GM19395 (cell line): ENCODE measurements around the gene GYPC.
"Not testable (repeated sequence)": the region's sequence is repeated elsewhere in the genome, so short reads cannot be mapped to it uniquely, and the experiment has no call there.

Experiments used
- ATAC-seq: cut with Tn5 transposase; IDR thresholded peaks from one replicate; pipeline ENCODE4 v1.9.1; 2021; ENCODE audit warnings: mild to moderate bottlenecking, moderate library complexity; ENCODE audit not compliant: unreplicated experiment

Gene GYPC

GRCh38 chr2:126655500-126656430 lies at the start of gene GYPC:
TSS of gene GYPC (plus strand) at chr2:126656158. CDS start at chr2:126656264, 106 bp downstream.
- ATAC-seq, result peak; percentile 35

- ATAC-seq, result no peak
Measured at GRCh38 chr2:126614524-126615227, 41.3 kb upstream of the GYPC start.

GRCh38 chr2:126616606-126617069 lies 39.3 kb upstream of the GYPC start:
- ATAC-seq, result peak; percentile 60

DNA sequence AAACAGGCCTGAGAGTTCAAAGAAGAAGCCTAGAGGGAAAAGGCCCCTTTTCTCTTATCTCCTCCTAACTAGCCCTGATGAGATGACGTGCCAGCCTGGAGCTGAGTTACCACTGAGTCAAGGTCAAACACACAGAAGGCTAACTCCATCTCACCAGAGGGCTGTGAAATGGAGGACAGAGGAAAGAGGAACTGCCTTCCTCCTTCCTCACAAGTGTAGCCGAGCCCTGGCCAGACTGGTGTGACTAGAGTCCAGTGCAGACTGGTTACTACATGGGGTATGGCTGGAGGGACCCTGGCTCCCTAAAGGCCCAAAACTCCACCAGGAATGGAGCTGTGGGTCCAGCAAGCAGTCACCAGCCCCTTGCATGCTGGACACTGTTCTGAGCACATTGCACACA lies 35.7 kb upstream of the GYPC start:
- ATAC-seq, result no peak

DNA sequence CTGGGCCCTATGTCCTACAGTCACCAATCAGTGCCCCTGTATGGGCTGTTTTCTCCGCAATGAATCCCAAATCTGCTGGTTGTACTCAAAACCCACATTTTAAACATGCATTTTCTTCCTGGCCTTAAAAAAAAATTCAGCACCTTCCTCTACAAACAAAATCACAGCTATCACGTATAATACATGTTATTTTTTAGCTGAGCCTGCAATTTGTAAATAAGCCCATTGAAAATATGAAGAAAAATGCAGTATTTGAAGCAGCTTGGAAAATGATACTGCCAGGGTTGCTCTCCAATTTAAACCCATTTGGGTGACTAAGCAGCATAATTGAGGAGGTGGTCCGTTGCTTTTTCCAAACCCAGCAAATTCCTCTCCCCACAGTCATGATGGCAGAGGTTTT lies 33.0 kb upstream of the GYPC start:
- no peak for ATAC-seq

DNA sequence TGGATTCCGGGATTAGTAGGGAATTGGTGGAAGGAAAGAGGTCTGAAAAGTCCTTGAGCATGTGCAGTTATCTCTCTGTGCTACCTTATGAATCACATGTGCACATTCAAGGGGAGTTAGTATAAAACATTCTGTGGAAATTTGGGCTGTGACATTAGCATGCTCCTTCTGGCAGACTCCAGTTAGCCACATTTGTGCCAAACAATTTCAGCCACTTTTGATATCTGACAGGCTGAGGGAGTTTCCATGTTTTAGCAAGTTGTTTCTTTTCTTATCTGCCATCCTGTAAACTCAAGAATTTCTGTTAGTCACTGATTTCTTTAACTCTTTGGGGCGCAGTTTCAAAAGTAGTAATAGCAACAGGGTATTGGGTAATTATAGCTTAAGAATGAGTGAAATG lies 28.3 kb upstream of the GYPC start:
- no peak for ATAC-seq

DNA sequence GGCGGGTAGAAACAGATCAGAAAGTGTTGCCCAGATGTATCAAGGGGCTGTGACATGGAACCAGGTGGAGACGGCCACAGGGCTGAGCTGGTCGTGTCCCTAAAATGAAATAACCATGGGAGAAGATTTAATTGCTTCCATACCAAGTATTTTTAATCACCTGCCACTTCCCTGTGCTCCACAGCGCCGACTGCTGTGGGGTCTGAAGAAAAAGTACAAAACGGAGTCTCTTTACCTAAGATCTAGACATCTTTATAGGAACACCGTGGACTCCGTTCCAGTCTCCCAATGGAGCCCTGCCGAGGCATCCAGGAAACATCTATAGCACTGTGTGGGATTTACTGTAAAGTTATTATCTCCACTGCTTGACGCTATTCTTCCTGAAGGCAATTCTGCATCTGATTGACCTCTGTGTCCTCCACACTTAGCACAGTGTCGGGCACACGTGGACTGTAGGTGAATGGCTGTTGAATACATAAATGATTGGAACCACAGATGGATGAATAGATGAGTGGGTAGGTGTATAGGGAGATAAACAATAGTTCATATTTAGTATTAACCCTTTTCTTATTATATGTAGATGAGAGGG lies 21.6 kb upstream of the GYPC start:
- no peak for ATAC-seq

DNA sequence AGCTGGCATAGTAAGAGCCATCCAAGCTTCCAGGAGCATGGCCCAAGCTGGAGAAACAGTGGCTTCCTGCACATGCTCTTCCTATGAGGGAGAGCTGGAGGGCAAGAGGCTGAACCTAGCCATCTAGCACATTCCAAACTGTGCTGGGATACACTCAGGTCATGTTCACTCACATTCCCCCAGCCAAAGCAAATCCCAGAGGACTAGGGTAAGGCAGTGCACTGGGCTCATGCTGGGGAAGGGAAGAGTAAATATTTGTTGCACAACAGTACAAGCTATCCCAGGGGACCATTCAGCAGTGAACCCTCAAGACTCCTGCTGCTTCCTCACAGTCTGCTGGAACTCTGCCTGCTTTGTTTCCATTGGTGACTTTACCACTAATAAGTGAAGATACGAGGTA lies 20.7 kb upstream of the GYPC start:
- no peak for ATAC-seq

- ATAC-seq, result no peak
Measured at GRCh38 chr2:126635736-126636135, 20.2 kb upstream of the GYPC start.

DNA sequence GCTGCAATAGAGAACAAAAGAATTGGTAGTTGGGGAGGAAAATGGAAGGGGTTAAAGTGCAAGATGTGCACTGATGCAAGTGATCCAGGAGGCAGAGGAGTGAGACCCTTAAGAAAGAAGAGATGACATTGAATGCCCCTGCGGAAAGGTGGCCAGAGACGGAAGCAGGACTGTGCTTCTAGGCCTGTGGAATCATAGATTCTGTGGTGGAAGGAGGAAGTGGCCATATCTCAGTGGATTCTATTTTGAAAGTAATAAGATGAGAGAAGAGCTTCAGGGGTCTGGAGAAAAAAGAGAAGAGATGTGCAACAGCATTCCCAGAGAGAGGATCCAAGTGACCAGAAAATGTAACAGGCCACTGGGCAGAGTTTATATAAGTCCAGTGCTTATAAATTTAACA lies 18.6 kb upstream of the GYPC start:
- no peak for ATAC-seq

- no peak for ATAC-seq
Measured at GRCh38 chr2:126638746-126639145, 17.2 kb upstream of the GYPC start.

DNA sequence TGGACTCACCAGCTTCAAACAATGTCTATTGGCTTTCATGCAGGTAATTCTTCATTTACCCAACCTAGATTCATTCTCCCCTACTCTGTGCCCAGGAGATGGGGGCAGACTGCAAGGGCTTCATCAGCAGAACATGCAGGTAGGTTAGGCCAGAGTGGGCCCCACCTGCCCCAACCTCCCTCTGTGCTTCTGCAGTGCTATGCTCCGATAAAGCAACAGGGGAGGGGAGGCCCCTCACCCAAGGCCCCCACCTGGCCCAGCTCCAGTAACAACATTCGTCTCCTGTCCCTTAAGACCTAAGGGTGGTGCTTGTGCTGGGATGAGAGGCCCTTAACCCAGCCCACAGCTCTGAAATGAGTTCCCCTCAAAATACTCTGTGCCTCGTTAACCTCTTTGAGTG lies 16.7 kb upstream of the GYPC start:
- no peak for ATAC-seq

- not testable (repeated sequence) for ATAC-seq
Measured at GRCh38 chr2:126641294-126641693, 14.7 kb upstream of the GYPC start.

GRCh38 chr2:126642031-126642430 lies 13.9 kb upstream of the GYPC start:
- ATAC-seq, result no peak

- ATAC-seq, result no peak
Measured at GRCh38 chr2:126643431-126643830, 12.5 kb upstream of the GYPC start.

- ATAC-seq, result no peak
Measured at GRCh38 chr2:126643972-126644371, 12.0 kb upstream of the GYPC start.

- ATAC-seq, result peak; percentile 96
Measured at GRCh38 chr2:126644630-126645191, 11.2 kb upstream of the GYPC start.

DNA sequence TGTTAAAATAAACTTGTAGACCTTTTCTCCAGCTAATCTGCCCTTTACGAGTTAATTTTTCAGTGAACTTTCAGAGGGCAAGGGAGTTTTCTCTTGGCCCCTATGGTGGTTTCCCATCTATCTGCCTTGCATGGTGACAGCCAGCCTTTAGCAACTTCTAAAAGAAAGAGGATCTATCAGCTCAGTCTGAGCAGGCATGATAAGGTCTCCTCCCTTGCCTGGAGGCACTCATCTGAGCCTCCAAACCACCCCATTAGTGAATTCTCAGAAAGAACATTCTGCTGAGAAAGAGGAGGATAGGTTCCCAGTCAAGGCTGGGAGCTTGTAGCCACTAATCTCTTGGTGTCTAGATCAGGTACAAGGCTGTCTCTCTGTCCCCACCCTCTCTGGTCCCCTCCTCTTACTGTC lies 10.7 kb upstream of the GYPC start:
- ATAC-seq, result peak; percentile 55

- ATAC-seq, result no peak
Measured at GRCh38 chr2:126646026-126646425, 9.9 kb upstream of the GYPC start.

DNA sequence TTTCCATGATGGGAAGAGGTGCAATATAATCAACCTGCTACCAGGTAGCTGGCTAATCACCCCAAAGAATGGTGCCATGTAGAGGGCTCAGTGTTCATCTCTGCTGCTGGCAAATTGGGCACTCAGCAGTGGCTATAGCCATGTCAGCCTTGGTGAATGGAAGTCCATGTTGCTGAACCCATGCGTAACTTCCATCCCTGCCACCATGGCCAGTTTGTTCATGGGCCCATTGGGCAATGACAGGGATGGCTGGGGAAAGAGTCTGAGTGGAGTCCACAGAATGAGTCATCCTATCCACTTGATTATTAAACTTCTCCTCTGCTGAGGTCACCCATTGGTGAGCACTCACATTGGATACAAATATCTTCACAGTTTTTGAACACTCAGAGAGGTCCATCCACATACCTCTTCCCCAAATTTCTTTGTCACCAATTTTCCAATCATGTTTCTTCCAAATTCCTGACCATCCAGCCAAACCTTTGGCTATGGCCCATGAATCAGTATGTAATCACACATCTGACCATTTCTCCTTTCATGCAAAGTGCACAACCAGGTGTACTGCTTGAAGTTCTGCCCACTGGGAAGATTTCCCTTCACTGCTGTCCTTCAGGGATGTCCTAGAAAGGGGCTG lies 8.1 kb upstream of the GYPC start:
- ATAC-seq, result not testable (repeated sequence)

GRCh38 chr2:126648345-126648786 lies 7.6 kb upstream of the GYPC start:
- not testable (repeated sequence) for ATAC-seq
